GM18951 (cell line): ENCODE data around the gene ZNF19.

ENCODE experiments used
- POLR2A ChIP-seq: IDR thresholded peaks from 4 replicates; pipeline ENCODE4 v1.6.1; 2011; ENCODE audit warnings: mild to moderate bottlenecking; ENCODE audit not compliant: insufficient read length, insufficient read depth; ENCODE audit errors: extremely low read depth
- in situ Hi-C: fragments of 300-500 bp; cut with MboI; formaldehyde crosslinking; loops from one replicate; pipeline ENCODE4 v1.12.0; 2022; ENCODE audit warnings: low sequenced_read_pairs, mixed read lengths, inconsistent platforms; ENCODE audit not compliant: unreplicated experiment

ZNF19 gene

DNA sequence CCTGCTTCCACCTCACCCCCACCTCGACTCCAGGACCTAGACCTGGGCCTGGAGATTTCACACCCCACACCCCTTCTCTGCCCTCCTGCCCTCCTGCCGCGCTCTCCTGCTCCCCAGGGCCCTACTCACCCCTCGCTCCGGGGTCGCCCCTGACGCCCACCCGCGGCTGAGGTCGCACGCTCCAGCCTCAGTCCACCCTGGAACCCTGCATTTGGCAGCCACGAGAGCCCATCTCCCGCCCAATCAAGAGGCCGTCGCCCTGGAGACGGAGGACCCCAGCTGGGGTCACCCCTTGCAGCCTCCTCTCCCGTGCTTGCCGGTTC, 63.4 kb downstream of the ZNF19 start:
- TF ChIP-seq POLR2A, result no peak
- in situ Hi-C loops, result no loop called here

DNA sequence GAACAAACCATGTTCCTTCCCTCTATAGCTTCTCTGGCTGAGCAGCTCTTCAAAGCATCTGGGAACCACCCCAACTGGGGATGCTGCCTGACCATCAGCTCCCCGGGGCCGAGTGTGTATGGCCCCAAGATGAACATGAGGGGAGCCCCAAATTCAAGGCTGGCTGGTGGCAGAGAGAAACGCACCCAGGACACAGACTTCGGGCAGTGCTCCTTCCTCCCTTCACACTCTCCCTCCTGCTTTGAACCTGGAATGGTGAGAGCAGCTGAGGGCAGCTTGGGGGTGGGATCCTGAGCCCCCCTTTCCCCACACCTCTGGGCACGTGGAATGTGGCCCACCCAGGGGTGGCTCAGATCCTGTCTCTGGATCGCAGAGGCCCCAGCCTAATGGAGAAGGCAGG, 64.5 kb downstream of the ZNF19 start:
- TF ChIP-seq POLR2A, result no peak
- in situ Hi-C loops, result loop anchor here (25.0 kb wide), 1 partner anchor 188 kb away; no protein-coding TSS in a partner anchor

DNA sequence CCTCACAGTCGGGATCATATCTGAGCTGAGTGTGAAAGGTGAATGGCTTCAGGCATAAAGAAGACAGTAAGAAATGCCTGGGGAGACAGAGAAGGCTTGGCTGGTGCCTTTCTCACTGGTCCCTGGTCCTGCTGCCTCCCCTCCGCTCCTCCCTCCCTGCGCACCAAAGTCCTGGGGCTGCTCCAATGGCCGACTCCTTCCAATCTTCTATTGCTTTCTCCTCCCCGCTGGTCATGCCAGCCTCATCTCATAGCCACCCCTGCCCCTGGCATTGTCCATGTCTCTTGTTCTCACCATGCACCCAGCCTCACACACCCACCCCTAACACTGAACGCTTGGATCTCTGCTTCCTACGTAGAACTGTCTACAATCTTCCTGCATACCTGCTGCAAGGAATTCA, 65.3 kb downstream of the ZNF19 start:
- in situ Hi-C loops, result loop anchor here (25.0 kb wide), 1 partner anchor 188 kb away; no protein-coding TSS in a partner anchor

More for the DNA sequence above, 65.3 kb downstream of the ZNF19 start:
- no peak for TF ChIP-seq POLR2A
